Activated CD4-positive, alpha-beta T cell treated with anti-CD3 and anti-CD28 coated beads, Interleukin-2, Interleukin-4, amounts not matched to agents 100 ng/mL and 50 ng/mL, durations not matched to agents 16 hours and 8 hours (primary cell): ENCODE measurements around the gene CFAP46.

ENCODE experiments used
- DNase-seq: peaks from one replicate; pipeline ENCODE4 v3.0.0-alpha.2; 2020; ENCODE audit warnings: low spot score

CFAP46 gene

DNA sequence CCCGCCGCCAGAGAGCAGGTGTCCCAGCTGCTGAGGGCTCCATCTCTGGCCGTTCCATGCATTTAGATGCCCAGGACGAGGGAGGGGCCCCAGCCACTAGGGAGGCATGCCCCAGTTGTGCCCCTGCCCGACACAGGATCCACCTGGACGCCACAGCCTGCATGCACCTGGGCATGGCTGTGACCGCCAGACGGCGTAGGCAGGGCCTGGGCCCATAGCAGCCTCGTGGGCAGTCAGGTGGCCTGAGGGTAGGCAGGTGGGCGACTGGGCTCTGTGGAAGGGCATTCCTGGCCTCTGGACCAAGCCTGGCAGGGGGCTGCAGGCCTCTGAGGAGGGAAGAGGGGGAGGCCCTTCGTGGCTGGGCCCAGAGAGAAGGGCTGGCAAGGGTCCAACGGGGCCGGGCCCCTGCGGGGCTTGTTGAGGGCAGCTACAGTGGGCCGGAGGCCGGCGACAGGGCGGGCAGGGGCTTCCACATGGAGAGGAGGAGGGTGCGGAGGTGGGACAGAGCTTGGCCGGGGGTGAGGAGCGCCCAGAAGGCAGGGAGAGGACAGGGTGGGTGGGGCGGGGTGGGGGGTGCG lies 80.4 kb downstream of the CFAP46 start:
- no peak for DNase-seq

DNA sequence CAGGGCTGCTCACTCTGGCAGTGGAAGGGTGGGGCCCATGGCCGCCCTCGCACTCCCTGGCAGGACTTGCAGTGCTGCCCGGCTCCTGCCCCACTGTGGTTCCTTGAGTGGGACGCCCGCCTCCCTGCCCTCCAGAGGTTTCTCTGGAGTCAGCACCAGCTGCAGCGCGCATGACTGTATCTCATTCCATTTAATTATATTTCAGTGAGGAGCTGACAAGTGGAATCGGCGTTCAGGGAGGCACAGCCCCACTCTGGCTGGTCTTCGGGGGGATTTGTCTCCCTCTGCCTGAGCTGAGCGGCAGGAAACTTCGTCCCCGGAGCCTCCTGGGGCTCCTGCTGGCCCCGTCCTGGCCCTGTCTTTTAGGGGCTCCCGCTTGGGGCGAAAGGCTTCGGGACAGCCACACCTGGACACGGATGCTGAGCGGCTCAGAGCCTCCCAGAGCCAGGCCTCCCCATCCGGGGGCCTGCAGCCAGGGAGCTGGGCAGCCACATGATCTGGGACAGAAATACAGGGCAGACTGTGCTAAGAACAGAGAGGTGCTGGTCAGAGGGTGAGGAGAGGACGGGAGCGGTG lies 81.2 kb downstream of the CFAP46 start:
- no peak for DNase-seq

DNA sequence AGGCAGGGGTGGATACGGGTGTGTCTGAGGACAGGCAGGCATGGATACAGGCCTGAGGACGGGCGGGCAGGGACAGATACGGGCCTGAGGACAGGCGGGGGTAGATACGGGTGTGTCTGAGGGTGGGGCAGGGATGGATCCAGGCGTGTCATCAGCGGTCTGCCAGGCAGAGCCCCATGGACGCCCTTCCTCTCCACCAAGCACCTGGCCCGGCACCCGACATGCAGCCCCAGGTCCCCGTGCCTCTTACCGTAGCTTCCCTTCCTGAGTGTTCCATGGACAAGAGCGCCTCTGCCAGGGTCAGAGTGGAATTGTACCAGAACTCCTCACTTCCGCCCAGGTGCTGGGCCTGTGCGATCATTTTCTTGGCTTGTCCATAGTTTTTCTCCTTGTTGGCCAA lies 81.8 kb downstream of the CFAP46 start:
- DNase-seq: no peak

DNA sequence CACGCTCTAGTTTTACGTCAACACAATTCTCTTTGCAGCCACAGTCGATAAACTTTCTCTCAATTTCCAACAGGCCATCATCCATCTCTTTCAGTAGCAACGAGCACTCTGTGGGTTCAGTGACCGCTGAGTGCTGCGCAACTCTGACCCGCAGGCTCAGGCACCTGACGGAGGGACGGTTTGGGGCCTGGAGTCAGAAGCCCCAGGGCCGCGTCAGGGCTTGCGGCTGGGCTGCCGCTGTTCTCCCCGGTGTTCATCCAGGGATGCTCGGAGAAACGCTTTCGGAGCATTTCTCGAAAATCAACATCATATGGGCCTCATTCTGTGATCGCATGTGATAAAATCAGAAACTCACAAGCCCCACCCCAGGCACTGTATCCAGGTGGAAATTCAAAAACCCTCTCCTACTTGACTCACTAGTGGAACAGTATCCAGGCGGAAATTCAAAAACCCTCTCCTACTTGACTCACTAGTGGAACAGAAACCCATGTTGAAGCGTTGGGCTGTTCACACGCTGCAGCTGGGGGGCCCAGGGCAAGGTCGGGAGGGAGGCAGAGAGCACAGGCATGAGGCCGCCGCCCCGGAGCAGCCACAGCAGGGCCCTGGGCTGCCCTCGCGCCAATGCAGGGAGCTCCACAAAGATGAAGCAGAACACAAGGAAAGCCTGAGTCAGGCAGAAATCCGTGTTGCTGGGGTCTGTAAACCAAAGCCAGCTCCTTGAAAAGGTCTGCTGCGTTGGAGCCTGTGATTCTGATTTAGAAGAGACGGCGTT lies 83.1 kb downstream of the CFAP46 start:
- DNase-seq: no peak

DNA sequence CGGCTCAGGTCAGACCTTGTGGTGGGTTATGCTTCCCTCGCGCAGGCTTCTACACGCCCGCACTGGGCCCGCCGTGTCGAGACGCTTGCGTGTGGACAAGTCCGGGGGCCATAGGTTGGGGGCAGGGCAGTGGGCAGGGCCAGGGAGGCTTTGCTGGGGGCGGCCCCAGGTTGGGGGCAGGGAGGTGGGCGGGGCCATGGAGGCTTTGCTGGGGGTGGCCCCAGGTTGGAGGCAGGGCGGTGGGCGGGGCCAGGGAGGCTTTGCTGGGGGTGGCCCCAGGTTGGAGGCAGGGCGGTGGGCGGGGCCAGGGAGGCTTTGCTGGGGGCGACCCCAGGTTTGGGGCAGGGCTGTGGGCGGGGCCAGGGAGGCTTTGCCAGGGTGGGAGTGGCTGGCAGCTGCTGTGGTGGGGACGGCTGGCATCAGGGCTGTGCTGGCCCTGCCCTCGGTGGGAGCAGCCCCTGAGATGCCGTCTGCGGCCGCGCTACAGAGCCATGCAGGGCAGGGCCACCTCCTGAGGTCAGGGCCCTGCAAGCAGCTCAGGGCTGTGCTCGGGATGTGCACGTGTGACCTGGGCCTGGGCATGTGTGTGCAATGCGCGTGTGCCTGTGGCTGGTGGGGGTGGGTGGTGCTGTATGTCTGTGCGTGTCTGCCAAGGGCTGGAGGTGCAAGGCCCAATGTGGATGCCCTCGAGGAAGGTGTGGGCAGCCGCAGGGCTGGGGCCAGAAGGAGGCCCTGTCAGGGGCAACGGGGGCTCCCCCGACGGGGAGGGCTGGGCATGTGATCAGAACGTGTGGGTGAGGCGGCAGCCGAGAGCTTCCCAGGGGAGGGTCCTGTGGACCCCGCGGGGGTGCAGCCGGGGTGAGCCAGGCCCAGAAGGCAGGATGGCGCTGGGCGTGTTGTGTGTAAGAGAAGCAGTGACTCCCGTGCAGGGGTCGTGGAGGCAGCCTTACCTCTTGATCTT lies 84.0 kb downstream of the CFAP46 start:
- DNase-seq: no peak

DNA sequence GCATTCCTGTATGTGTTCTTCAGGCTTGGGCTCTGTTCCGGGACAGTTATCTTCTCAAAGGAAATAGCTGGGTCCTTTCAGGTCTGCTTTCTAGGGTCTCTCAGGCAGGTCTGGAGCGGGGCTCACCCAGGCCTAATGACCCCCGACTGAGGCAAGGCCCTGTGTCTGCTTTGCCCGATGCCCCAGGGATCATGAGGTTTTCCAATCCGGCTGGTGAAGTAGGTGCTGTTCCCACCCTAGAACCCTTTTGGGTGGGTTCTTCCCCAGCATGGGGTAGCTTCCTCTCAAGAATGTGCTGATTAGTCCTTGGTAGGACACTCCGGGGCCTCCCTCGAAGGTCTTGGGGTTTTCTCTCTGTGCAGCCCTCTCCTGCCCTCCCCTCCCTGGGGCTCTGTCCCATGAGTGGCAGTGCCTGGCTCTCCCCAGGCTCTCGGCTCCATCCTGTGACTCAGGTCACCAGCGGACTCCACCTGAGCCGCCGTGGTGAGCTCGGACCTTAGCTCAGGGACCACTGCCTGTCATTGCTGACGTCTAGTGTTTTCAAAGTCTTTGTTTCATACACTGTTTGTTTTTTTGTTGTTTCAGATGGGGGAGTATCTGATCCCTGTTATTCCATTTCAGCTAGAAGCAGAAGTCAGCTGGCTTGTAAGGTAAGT lies 85.4 kb downstream of the CFAP46 start:
- DNase-seq: no peak

DNA sequence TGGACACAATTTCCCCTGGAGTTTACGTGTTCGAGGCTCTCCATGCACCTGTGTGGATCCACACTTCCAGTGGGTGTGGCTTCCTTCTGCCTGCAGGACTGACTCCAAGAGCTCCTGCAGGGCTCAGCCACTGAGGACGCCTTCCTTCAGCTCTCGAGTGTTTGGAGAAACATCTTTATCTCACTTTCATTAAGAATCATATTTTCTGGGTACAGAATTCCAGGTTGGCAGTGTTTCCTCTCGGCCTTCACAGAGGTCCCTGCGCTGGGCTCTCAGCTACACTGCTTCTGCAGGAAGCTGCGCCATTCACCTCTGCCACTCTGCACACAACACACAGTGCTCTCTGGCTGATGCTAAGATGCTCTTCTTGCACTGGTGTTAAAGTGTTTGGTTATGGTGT lies 86.5 kb downstream of the CFAP46 start:
- no peak for DNase-seq

DNA sequence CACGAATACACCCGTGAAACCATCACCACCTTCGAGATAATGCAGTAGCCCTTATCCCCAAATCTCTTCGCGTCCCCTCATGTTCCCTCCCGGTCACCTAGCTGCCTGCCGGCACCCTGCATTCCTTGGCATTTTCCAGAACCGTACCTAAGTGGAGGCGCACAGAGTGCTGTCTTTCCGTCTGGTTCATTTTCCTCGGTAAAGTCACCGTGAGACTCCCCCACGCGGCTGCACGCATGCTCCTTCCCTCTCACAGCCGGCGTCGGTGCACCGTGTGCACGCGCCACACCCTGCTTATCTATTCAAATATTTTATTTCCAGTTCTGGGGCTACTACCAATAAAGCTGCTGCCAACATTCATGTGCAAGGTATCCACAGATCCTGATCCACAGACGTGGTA lies 90.9 kb downstream of the CFAP46 start:
- no peak for DNase-seq

DNA sequence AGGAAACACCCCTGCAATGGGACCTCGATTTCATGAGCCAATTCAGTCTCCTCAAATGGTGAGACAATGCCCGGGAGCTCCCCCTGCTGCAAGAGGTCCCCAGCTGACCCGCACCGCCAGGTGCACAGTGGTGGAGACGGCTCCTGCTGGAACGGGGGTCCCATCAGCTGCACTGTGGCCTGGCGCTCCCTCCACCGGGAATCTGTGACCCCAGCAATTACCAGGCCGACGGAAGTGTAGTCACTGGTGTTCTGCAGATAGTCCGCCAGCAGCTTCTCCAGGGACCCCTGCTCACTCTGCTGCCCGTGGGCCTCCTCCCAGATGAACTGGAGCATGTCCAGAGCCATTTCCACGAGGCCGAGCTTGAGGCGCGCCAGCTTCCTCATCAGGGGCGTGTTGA lies 91.5 kb downstream of the CFAP46 start:
- DNase-seq: no peak

DNA sequence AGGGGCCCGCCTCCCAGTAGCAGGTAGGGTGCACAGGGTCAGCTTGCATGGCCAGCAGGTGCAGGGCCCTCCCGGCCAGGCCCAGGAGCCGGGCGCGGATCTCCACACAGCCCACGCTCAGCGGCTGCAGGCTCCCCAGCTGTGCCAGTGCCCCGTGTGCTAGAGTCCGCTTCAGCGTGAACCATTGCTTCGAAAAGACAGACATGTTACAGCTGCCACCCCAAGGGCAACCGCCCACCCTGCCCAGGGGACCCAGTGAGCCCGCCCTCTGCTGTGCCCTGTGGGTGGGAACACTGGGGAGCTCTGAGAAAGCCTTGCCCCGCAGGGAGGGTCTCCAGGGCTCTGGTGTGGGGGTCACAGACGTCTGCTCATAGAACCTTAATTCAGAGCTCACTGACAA lies 92.1 kb downstream of the CFAP46 start:
- no peak for DNase-seq

DNA sequence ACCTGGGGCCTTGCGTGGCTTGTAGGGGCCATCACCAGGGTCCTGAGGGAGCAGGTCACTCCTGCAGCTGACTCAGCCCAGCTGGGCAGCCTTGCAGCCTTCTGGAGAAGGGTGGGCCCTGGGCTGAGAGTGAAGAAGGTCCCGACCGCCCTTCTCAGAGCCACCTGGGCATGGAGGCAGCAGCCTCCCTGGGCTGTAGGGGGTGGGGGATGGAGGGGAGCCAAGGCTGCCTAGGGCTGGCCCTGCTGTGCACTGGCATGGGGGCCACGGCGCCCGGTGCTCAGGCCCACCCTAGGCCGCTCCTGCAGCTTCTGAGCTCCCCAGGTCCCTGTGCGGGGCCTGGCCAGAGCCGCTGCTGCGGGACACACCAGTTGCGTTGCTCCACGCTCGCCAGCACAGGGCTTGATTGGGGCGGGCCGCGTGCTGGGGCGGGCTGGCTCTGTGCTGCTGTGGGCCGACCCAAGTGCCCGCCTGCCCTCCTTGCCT lies 92.8 kb downstream of the CFAP46 start:
- DNase-seq: no peak

DNA sequence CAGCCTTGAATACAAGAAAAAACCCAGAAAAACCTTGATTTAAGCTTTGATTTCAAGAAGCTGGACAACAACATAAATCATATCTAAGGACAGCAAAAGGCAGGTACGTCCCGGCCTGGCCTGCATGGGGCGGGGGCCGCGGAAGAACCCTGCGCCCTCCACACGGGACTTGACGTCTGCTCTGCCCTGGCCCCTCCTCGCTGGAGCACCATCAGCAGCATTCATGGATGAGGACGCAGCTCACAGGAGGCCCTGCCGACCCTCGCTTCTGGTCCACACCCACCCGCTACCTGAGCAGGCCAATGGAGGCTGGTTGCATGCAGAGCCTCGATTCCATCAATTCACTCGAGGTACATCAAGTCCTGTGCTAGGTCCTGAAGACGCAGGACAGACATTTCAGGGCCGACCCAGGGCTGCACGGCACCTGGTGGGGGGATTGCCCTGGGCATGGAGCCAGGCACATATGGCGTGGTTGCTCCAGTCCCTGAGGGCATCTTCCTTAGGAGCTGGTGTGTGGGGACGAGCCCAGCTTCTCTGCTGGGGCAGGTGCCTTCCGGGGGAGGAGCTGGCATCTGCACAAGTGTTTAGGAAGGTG lies 93.3 kb downstream of the CFAP46 start:
- DNase-seq: no peak

DNA sequence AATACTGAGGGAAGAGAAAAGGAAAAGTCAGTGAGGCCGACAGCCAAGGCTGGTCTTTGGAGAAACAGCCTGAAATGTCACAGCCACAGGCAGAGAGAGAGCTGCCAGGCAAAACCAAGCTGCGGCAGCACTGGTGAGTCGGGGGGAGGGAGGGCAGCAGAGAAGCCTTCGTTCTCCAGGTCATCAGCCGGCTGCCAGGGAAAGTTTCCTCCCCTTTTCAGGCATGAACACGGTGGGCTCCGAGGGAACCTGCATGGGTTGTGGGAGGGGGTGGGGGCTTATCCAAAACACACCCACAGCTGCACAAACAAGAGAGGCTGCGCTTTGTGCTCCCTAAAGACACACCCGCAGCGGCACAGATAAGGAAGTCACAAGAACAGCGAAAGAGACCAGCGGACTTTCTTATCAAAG lies 94.1 kb downstream of the CFAP46 start:
- DNase-seq: no peak

DNA sequence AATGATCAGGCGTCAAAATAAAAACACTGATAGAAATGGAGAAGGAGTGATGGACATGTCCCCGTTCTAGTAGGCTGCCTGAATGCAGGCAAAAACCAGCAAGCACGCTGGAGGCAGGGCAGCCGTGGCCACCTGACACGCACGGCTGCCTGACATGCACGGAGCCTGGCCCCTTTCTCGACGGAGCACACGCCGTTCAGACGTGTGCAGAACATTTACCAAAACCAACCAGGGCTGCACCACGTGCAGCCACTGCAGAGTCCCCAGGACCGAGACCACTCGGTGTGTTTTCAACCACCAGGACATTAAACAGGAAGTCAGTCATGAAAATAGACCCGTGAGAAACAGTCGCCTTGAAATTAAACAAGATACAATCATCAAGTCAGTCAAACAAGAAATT lies 94.5 kb downstream of the CFAP46 start:
- no peak for DNase-seq

DNA sequence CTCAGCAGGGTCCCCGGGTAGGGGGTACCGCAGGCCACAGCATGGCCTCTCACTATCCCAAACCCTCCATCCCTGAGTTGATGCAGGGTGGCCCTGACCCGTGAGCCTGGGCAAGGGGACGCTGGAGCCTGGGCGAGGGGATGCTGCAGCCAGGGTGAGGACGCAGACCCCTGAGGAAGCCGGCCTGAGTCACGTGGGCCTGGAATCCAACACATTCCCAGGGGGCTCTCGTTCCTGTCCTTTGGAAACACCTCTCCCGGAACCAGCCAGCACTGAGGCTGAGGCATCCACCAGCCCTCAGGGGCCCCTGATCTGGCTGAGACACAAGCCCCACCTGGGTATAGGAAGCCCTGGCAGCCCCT lies 95.0 kb downstream of the CFAP46 start:
- DNase-seq: no peak

DNA sequence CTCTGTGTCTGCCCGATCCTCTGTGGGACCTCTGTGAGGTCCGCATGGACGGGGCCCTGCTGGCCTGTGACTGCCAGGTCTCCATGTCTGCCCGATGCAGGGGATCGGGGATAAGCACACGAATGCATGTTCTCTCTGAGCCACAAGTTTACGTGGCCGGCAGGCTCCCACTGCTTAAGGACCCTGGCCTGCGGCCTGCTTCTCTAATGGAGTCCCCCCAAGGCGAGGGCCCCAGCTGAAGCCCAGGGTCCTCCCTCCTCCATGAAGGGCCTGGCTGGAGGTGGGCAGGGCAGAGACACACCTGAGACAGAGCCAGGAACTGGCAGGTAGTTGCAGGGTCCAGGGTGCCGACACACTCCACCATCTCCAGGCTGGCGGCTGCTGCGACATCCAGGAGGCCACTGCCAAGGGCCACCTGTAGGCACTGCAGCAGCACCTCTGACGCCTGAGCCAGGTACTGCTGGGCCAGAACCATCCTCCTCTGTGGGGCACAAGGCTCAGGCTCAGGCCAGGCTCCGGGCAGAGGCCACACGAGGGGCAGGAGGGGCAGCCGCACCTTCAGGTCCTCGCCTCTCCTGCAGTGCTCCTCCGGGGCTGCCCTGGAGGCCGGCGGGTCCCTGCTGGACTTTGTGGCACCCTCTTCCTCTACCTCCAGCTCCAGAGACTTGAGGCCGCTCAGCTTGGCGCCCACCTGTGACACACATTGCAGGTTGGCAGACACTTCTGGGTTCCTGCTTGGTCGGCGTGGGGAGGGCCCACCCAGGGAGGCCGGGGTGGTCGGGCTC lies 95.5 kb downstream of the CFAP46 start:
- no peak for DNase-seq

DNA sequence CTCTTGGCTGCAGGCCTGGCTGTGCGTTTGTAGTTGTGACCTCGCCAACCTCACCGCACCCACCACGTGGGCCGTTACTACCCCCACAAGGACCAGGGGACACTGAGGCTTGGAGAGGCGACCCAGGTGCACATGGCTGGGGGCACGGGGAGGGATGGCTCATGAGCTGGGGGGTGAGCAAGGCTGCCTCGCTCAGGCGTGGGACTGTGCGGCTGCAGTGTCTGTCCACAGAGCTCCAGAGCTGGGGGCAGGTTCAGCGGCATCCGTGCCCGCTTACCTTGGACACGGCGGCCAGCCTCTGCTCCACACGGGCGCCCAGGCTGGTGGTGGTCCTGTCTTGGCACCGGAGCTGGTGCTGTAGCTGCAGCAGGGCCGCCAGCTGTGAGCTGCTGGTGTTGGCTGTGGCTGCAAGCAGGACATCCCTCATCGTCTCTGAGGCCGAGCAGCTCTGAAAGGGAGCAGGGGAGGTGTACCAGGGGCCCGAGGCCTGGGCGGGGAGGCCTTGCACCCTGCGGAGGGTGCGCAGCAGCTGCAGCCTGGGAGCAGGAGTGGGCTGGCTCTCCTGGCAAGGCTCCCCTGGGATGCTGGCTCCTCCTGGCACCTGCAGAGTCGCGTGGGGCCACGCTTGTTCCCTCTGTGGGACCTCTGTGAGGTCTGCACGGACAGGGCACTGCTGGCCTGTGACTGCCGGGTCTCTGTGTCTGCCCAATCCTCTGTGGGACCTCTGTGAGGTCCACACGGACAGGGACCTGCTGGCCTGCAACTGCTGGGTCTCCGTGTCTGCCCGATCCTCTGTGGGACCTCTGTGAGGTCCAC lies 96.4 kb downstream of the CFAP46 start:
- no peak for DNase-seq

DNA sequence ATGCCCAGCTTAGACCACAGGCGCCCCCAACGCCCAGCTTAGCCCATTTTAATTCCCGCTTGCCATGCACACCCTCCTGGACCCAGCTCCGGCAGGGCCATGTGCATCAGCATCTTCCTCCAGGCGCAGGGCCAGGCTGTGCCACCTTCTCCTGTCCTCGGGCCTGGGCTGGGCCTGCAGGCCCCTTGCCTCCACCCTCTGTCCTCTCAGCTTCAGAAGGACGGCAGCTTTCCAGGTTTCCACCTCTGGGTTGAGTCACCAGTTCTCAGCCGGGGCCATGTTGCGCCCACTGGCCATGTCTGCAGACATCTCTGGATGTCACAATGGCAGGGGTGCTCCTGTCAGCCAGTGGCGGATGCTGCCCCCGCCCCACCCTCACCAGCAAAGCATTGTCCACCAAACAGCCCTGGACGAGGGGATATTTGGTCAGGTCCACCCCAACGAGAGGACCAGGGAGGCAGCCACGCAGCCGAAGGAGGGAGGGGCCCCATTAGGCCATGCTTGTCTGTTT lies 97.3 kb downstream of the CFAP46 start:
- no peak for DNase-seq

DNA sequence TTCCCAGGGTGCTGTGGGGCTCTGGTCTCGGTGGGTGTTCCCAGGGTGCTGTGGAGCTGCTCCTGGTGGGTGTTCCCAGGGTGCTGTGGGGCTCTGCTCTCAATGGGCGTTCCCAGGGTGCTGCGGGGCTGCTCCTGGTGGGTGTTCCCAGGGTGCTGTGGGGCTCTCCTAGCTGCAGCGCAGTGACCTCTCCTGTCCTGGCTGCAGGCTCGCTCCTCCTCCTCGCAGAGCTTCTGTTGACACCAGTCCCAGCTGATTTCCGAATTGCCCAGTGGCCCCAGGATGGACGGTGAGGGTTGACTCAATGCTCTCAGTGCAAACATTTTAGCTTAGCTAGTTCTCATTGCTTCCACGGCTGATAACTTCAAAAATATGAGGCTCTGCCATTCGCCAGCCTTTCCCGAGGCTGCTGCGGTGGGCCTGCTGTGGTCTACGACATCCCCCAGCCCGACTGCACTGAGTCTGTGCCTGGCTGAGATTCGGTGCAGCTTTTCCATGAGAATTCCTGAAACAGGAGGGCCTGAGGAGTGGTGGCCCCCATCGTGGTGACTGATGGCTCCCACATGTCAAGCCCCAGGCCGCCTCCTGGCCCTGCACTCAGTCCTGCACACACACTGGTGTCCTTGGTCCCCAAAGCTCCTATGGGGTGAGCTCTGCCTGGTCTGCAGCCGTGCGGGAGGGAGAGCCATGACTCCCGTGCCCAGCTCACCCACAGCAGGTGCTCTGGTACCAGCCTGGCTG lies 98.1 kb downstream of the CFAP46 start:
- no peak for DNase-seq
